GM18511 (cell line): ENCODE measurements around the gene HSPG2.
"Not testable (repeated sequence)": the region's sequence is repeated elsewhere in the genome, so short reads cannot be mapped to it uniquely, and the experiment has no call there.

ENCODE experiments used
- ATAC-seq: cut with Tn5 transposase; IDR thresholded peaks from one replicate; pipeline ENCODE4 v1.9.1; 2021; ENCODE audit warnings: mild to moderate bottlenecking, moderate library complexity; ENCODE audit not compliant: unreplicated experiment

The HSPG2 gene

GRCh38 chr1:21937034-21937371 lies at the start of gene HSPG2:
TSS of gene HSPG2 (minus strand) at chr1:21937310. CDS start at chr1:21937217, 93 bp downstream.
- no peak for ATAC-seq

DNA sequence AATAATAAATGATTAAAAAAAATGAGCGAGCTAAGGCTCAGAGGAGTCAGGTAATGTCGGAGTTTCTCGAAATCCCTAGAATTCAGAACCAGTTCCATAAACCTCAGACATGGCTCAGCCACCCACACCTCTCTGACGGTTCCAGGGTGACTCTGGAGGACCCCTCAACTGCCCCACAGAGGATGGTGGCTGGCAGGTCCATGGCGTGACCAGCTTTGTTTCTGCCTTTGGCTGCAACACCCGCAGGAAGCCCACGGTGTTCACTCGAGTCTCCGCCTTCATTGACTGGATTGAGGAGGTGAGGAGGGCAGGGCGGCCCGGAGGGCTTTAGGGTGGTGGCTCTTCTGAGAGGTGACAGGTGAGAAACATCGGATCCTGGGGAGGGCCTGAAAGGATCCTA lies 49.3 kb upstream of the HSPG2 start:
- not testable (repeated sequence) for ATAC-seq

- ATAC-seq: not testable (repeated sequence)
Measured at GRCh38 chr1:21985893-21986292, 48.8 kb upstream of the HSPG2 start.

GRCh38 chr1:21983539-21983938 lies 46.4 kb upstream of the HSPG2 start:
- ATAC-seq: not testable (repeated sequence)

DNA sequence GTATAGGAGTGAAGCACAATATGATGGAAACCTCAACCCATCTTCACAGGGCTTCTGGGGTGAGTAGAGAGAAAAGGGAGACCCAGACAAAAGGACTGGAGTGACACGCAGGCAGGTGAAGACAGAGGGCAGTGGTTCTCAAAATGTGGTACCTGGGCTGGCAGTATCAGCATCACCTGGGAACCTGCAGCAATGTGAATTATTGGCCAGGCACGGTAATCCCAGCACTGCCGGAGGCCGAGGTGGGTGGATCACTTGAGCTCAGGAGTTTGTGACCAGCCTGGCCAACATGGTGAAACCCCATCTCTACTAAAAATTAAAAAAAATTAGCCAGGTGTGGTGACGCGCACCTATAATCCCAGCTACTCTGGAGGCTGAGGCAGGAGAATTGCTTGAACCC lies 45.0 kb upstream of the HSPG2 start:
- not testable (repeated sequence) for ATAC-seq

GRCh38 chr1:21981253-21981652 lies 44.1 kb upstream of the HSPG2 start:
- not testable (repeated sequence) for ATAC-seq

GRCh38 chr1:21980515-21981220 lies 43.6 kb upstream of the HSPG2 start:
- ATAC-seq: not testable (repeated sequence)

DNA sequence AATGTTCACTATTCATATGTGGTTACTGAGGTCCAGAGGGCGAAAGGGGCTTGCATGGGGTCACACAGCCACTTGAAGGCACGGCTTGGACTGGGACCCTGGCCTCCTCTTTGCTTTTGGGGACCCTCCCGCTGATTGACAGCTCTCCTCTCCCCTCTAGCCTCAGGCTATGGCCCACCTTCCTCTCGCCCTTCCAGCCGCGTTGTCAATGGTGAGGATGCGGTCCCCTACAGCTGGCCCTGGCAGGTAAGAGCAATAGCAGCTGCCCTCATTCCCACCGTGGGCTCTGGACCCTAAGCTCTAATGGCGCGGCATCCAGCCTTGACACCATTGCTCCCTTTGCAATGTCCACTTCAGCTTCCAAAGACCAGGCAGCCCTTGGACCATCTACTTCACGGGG lies 41.1 kb upstream of the HSPG2 start:
- ATAC-seq: not testable (repeated sequence)

DNA sequence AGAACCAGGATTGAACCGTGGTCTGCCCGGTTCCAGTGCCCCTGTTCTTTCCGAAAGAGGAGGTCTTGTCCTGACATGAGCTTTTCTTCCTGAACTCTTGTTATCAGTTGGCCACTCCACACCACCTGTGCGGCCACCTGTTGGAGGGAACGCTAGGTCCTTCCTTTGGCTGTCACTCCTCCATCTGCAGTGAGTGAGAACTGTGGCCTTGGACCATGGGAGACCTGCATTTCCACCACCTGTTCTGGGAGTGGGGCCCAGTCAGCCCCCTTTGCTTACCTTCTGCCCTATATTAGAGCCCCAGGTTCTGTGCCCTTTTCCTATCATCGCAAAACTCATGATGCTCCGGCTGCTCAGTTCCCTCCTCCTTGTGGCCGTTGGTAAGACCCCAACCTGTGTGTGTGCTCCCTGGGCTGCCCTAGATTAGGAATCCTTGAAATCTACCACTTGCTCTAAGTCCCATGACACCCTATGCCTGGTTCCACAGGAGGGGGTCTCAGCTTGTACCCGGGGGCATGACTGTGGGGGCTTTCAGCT lies 39.7 kb upstream of the HSPG2 start, which contains the start of gene CELA3B:
CELA3B (plus strand) TSS at position 320 of the 537 bp plus-strand sequence; CDS start at position 338, 18 bp downstream.
- ATAC-seq: not testable (repeated sequence)

DNA sequence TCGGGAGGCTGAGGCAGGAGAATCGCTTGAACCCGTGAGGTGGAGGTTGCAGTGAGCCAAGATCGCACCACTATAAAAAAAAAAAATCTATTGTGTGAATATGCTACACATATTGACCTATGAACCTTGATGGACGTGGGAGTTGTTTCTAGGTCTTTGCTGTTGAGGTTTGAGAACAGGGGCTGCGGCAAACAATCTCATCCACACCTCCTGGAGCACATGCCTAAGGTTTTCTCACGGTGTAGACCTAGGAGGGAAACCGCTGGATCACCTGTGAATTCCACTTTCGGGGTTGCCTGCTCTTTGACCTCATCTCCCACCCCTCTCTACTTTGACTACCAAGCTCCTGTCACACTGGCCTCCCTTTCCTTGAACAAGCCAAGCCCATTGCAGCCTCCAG lies 38.2 kb upstream of the HSPG2 start:
- ATAC-seq: not testable (repeated sequence)

- ATAC-seq: not testable (repeated sequence)
Measured at GRCh38 chr1:21974699-21975098, 37.6 kb upstream of the HSPG2 start.

GRCh38 chr1:21973948-21974347 lies 36.8 kb upstream of the HSPG2 start:
- not testable (repeated sequence) for ATAC-seq

GRCh38 chr1:21972973-21973441 lies 35.9 kb upstream of the HSPG2 start:
- ATAC-seq: not testable (repeated sequence)

- not testable (repeated sequence) for ATAC-seq
Measured at GRCh38 chr1:21970523-21970922, 33.4 kb upstream of the HSPG2 start.

GRCh38 chr1:21969066-21969465 lies 32.0 kb upstream of the HSPG2 start:
- not testable (repeated sequence) for ATAC-seq

DNA sequence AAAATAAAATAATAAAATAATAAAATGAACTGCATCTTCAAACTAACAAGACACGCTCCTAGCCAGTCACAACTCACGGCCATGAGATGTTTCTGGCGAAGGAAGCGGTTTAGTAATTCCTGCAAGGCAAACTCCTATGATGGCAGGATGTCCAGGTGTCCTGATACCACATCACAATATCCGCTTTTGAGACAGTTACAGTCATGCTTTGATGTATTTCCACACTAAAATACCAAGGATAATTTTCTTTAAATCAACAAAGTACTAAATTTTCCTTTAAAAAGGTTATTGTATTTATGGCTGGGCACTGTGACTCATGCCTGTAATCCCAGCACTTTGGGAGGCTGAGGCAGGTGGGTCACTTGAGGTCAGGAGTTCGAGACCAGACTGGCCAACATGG lies 30.1 kb upstream of the HSPG2 start:
- not testable (repeated sequence) for ATAC-seq

DNA sequence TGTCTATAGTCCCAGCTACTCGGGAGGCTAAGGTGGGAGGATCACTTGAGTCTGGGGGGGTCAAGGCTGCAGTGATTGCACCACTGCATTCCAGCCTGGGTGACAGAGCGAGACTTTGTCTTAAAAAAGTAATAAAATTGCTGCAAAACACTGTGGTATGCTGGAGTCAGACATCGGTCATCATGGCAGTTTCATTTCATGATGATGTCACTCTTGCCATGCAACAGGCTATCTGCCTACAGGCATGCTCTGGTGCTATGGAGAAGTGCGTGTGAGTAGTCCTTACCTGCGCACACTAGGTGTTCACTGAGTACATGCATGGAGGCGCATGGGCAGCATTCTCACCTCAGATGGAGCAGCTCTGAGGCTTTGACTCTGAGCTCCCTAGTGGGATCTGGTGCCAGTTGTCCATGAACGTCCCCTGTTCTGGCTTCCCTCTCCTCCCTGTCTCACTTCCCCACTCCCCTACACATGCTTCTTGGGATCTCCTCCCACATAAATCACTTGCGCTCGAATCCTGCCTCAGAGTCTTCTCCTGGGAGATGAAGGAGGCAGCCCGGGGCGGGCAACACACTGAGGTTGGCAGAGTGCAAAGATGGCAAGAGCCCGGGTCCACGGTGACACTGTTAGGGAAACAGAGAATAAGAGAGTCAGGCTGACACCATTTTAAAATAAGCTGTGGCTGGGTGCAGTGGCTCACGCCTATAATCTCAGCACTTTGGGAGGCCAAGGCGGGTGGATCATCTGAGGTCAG lies 29.3 kb upstream of the HSPG2 start:
- ATAC-seq: no peak

GRCh38 chr1:21963477-21964217 lies 26.5 kb upstream of the HSPG2 start:
- no peak for ATAC-seq

DNA sequence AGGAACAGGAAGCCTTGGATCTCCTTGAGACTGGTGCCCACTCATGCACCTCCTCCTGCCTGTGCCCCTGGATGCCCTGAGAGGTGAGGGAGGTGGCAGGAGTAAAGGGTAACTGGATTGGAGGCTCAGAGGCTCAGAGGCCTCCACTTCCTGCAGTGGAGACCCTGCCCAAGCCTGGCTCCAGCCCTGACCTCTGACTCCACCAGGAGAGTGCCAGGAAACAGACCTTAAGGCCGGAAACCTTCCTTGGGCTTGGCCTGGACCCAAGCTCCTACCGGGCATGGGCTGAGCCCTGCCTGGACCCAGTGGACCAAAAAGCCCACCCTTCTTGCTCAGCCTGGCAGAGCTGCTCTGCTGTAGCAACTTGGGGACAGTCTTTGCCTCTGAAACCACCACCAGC lies 24.7 kb upstream of the HSPG2 start:
- ATAC-seq: no peak

- no peak for ATAC-seq
Measured at GRCh38 chr1:21961337-21961736, 24.2 kb upstream of the HSPG2 start.
